IPS-20b (cell line): ENCODE results near the gene AS3MT.
A peak's percentile ranks its signal among the peaks of the same experiment; 100 is the strongest.

ENCODE experiments used
- H3K27ac ChIP-seq: one replicate; pipeline ENCODE4 v1.5.1; 2013; ENCODE audit warnings: low read length
- H3K27me3 ChIP-seq: 2 replicates; pipeline ENCODE4 v1.6.1; 2013; ENCODE audit warnings: mild to moderate bottlenecking, low read length, inconsistent platforms; ENCODE audit not compliant: insufficient read depth
- H3K36me3 ChIP-seq: 2 replicates; pipeline ENCODE4 v1.6.1; 2013; ENCODE audit warnings: low read depth, mild to moderate bottlenecking, inconsistent platforms, low read length, moderate library complexity; ENCODE audit not compliant: insufficient read depth
- H3K4me1 ChIP-seq: 2 replicates; pipeline ENCODE4 v1.6.1; 2013; ENCODE audit warnings: mild to moderate bottlenecking, control low read depth, inconsistent platforms, low read length, moderate library complexity; ENCODE audit not compliant: insufficient read depth
- H3K4me3 ChIP-seq: 2 replicates; pipeline ENCODE4 v1.5.1; 2013; ENCODE audit warnings: mild to moderate bottlenecking, low read length, inconsistent platforms
- H3K9ac ChIP-seq: 2 replicates; pipeline ENCODE4 v1.6.1; 2013; ENCODE audit warnings: low read depth, mild to moderate bottlenecking, inconsistent platforms, low read length, moderate library complexity
- H3K9me3 ChIP-seq: 2 replicates; pipeline ENCODE4 v1.6.1; 2013; ENCODE audit warnings: mild to moderate bottlenecking, low read depth, low read length, inconsistent platforms; ENCODE audit not compliant: insufficient read depth

AS3MT gene

DNA sequence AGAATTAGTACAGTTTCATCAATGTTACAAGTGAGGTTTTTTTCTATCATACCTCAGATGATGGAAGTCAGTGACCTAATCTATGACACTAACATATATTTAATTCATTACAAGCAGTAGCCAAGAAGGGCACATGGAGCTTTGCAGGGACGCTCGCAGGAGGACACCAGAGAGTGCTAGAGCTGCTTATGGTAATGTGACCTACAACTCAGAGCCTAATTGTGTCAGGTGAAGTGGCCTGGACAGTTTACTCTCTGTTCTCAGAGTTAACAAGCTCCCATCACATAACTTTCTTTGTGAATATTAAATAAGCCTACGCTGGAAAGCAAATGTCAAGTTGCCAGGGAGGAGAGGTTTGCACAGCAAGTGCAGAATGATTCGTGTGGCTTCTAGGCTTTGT is 37.2 kb downstream of the AS3MT start:
- no peak overlapping the region for H3K4me3 ChIP-seq
- no peak overlapping the region; the same call in 1 of the 2 replicates for H3K9ac ChIP-seq
- no peaks in the 10 kb centered on the region for H3K9me3 ChIP-seq
- no peak overlapping the region for H3K27ac ChIP-seq
- no peaks in the 10 kb centered on the region for H3K36me3 ChIP-seq
- no peaks in the 10 kb centered on the region for H3K27me3 ChIP-seq
- no peaks in the 10 kb centered on the region for H3K4me1 ChIP-seq

DNA sequence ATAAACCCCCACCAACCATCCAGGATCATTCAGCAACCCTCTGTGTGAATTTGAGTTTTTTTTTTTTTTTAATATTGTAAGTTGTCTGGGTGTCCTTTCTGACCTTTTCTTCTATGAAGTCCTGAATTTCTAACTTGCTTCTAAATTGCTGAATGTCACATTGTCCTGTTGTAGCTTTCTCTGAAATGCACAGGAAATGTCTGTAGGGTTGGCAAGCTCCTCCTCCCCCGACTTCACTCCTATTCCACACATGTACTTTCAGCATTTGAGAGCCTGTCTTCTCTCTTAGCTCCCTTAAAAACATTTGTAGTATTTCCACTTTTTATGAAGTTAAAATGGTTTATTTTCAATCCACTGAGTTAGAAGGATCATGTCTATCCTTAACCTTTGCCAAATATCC is 45.5 kb downstream of the AS3MT start:
- Histone ChIP-seq H3K9ac (no peak overlapping the region), H3K4me1 (no peaks in the 10 kb centered on the region), H3K27ac (no peak overlapping the region)

GRCh38 chr10:102916173-102916572 is 46.9 kb downstream of the AS3MT start:
- no peak overlapping the region for H3K27ac ChIP-seq
- no peaks in the 10 kb centered on the region for H3K9me3 ChIP-seq
- H3K27me3 ChIP-seq, result peaks cover 32% of the 10 kb centered on the region
- H3K4me1 ChIP-seq, result peaks cover 6% of the 10 kb centered on the region; the same call in 1 of the 2 replicates
- H3K4me3 ChIP-seq, result peak overlapping the region; percentile 75; the same call in 1 of the 2 replicates
- no peaks in the 10 kb centered on the region for H3K36me3 ChIP-seq
- H3K9ac ChIP-seq, result peak overlapping the region; percentile 13; the same call in 1 of the 2 replicates

More for the DNA sequence above, 45.5 kb downstream of the AS3MT start:
- Histone ChIP-seq H3K36me3 (no peaks in the 10 kb centered on the region), H3K4me3 (no peak overlapping the region), H3K9me3 (no peaks in the 10 kb centered on the region), H3K27me3 (peaks cover 18% of the 10 kb centered on the region)

GRCh38 chr10:102917314-102917961 is 48.2 kb downstream of the AS3MT start:
- H3K9ac ChIP-seq, result peak overlapping the region; percentile 66; the same call in 1 of the 2 replicates
- peaks cover 32% of the 10 kb centered on the region for H3K27me3 ChIP-seq
- H3K36me3 ChIP-seq, result no peaks in the 10 kb centered on the region
- no peaks in the 10 kb centered on the region for H3K9me3 ChIP-seq
- H3K4me3 ChIP-seq, result peak overlapping the region; percentile 75
- H3K27ac ChIP-seq, result no peak overlapping the region
- peaks cover 12% of the 10 kb centered on the region; the same call in 1 of the 2 replicates for H3K4me1 ChIP-seq

GRCh38 chr10:102917962-102918816 is 48.9 kb downstream of the AS3MT start, which contains the start of gene CNNM2:
Gene CNNM2, plus strand, starts transcription at chr10:102918294. Its CDS starts 187 bp downstream, at chr10:102918481.
- H3K27ac ChIP-seq, result peak within 1 kb of the TSS; percentile 23

GRCh38 chr10:102918817-102919245 is 49.6 kb downstream of the AS3MT start:
- Histone ChIP-seq H3K27ac (no peak overlapping the region), H3K4me1 (peaks cover 12% of the 10 kb centered on the region; the same call in 1 of the 2 replicates)

More at GRCh38 chr10:102917962-102918816, 48.9 kb downstream of the AS3MT start, which contains the start of gene CNNM2:
- H3K9ac ChIP-seq, result peak within 1 kb of the TSS; percentile 81; the same call in 1 of the 2 replicates
- H3K4me3 ChIP-seq, result peak within 1 kb of the TSS; percentile 75
- H3K27me3 ChIP-seq, result peaks cover 32% of the 10 kb centered on the region
- no peaks in the 10 kb centered on the region for H3K9me3 ChIP-seq
- peaks cover 12% of the 10 kb centered on the region; the same call in 1 of the 2 replicates for H3K4me1 ChIP-seq
- H3K36me3 ChIP-seq, result no peaks in the 10 kb centered on the region

DNA sequence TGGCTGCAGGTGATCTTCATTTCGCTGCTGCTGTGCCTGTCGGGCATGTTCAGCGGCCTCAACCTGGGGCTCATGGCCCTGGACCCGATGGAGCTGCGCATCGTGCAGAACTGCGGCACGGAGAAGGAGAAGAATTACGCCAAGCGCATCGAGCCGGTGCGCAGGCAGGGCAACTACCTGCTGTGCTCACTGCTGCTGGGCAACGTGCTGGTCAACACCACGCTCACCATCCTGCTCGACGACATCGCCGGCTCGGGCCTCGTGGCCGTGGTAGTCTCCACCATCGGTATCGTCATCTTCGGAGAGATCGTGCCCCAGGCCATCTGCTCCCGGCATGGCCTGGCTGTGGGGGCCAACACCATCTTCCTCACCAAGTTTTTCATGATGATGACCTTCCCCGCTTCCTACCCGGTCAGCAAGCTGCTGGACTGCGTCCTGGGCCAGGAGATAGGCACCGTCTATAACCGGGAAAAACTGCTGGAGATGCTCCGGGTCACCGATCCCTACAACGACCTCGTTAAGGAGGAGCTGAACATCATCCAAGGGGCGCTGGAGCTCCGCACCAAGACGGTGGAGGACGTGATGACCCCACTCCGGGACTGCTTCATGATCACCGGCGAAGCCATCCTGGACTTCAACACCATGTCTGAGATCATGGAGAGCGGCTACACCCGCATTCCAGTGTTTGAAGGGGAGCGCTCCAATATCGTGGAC is 50.1 kb downstream of the AS3MT start:
- Histone ChIP-seq H3K27me3 (peaks cover 32% of the 10 kb centered on the region), H3K9ac (peak overlapping the region; percentile 81; the same call in 1 of the 2 replicates), H3K4me3 (peak overlapping the region; percentile 75), H3K9me3 (no peaks in the 10 kb centered on the region), H3K36me3 (no peaks in the 10 kb centered on the region), H3K4me1 (peaks cover 12% of the 10 kb centered on the region; the same call in 1 of the 2 replicates), H3K27ac (no peak overlapping the region)

More at GRCh38 chr10:102918817-102919245, 49.6 kb downstream of the AS3MT start:
- Histone ChIP-seq H3K9ac (peak overlapping the region; percentile 81; the same call in 1 of the 2 replicates), H3K9me3 (no peaks in the 10 kb centered on the region), H3K36me3 (no peaks in the 10 kb centered on the region), H3K27me3 (peaks cover 32% of the 10 kb centered on the region), H3K4me3 (peak overlapping the region; percentile 75)

GRCh38 chr10:102919992-102920739 is 50.9 kb downstream of the AS3MT start:
- H3K9ac ChIP-seq, result peak overlapping the region; percentile 81; the same call in 1 of the 2 replicates
- H3K4me1 ChIP-seq, result peaks cover 12% of the 10 kb centered on the region; the same call in 1 of the 2 replicates
- peaks cover 32% of the 10 kb centered on the region for H3K27me3 ChIP-seq
- no peak overlapping the region for H3K27ac ChIP-seq
- H3K4me3 ChIP-seq, result peak overlapping the region; percentile 75
- H3K9me3 ChIP-seq, result no peaks in the 10 kb centered on the region
- H3K36me3 ChIP-seq, result no peaks in the 10 kb centered on the region

DNA sequence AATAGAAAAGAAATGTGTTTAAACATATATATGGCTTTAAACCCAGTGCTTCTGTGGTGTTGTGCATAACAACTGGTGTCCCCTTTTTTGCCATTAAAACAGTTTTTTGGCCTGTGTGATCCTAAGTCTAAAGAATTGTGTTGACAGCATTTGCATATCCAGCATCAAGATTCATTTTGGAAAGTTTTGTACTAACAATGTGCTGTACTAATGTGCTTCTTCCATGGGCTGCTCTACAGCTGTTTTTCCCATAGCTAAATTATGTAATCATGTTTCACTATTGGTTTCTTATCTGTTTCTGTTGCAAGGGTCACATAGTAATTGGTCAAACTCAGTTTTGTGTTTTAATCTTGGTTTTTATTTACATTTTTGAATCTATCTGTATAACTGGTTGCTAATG is 54.3 kb downstream of the AS3MT start:
- Histone ChIP-seq H3K9ac (no peak overlapping the region), H3K4me3 (no peak overlapping the region), H3K9me3 (no peaks in the 10 kb centered on the region), H3K27me3 (peaks cover 26% of the 10 kb centered on the region), H3K36me3 (no peaks in the 10 kb centered on the region), H3K4me1 (peaks cover 12% of the 10 kb centered on the region; the same call in 1 of the 2 replicates), H3K27ac (no peak overlapping the region)

DNA sequence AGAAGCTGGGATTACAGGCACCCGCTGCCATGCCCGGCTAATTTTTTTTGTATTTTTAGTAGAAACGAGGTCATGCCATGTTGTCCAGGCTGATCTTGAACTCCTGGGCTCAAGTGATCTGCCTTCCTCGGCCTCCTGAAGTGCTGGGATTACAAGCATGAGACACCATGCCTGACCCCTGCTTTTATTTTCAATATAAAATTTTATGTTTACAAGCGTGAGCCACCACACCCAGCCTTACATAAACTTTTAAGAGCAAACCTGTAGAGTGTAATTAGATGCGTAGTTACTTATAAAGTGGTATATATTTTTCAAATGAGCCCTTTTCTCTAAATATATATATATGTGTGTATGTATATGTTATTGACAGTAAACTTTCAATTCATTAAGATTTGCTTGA is 57.6 kb downstream of the AS3MT start:
- H3K4me3 ChIP-seq, result no peak overlapping the region
- no peaks in the 10 kb centered on the region for H3K36me3 ChIP-seq
- H3K9me3 ChIP-seq, result no peaks in the 10 kb centered on the region
- H3K9ac ChIP-seq, result no peak overlapping the region
- H3K4me1 ChIP-seq, result peaks cover 3% of the 10 kb centered on the region; the same call in 1 of the 2 replicates
- H3K27ac ChIP-seq, result no peak overlapping the region
- no peaks in the 10 kb centered on the region for H3K27me3 ChIP-seq
